HG02678 (cell line): ENCODE data around the gene SCLT1.

ENCODE experiments used
- ATAC-seq: cut with Tn5 transposase; IDR thresholded peaks from one replicate; pipeline ENCODE4 v1.9.1; 2021; ENCODE audit warnings: mild to moderate bottlenecking, moderate library complexity; ENCODE audit not compliant: unreplicated experiment

Gene SCLT1

GRCh38 chr4:128877934-128878333 lies 215.4 kb downstream of the SCLT1 start:
- no peak for ATAC-seq

GRCh38 chr4:128876200-128876599 lies 217.1 kb downstream of the SCLT1 start:
- no peak for ATAC-seq

DNA sequence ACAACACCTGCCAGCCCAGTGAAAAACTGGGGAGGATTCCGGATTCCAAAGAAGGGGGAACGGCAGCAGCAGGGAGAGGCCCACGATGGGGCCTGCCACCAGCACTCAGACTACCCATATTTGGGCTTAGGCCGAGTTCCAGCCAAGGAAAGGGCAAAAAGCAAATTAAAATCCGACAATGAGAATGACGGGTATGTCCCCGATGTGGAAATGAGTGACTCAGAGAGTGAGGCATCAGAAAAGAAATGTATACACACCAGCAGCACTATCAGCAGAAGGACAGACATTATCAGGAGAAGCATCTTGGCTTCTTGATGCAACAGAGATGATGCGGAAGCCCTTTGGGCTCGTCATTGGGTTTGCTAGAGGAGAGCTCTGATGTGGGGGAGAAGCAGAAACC lies 221.4 kb downstream of the SCLT1 start:
- no peak for ATAC-seq

- ATAC-seq = no peak
These were observed 223.4 kb downstream of the SCLT1 start for GRCh38 chr4:128869776-128870509.

- ATAC-seq = no peak
These were observed 224.6 kb downstream of the SCLT1 start for GRCh38 chr4:128868758-128869157.

DNA sequence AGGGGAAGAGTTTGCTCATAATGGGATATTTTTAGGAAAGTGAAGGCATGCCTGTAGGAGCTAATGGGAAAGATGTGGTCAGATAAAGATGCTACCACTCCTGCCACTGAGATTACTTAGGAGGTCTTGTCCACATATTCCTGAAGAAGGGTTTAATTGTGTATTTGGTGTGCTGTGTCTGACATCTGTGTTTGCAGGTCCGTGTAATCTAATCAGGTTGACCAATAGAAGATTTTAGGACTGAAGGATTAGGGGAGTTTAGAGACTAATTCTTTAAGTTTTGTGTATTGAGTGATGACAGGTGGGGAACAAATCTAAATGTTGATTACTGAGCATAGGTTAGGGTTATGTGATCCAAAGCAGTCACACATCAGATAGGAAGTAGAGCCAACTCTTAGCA lies 226.6 kb downstream of the SCLT1 start:
- no peak for ATAC-seq

- ATAC-seq = no peak
These were observed 227.1 kb downstream of the SCLT1 start for GRCh38 chr4:128866269-128866668.

DNA sequence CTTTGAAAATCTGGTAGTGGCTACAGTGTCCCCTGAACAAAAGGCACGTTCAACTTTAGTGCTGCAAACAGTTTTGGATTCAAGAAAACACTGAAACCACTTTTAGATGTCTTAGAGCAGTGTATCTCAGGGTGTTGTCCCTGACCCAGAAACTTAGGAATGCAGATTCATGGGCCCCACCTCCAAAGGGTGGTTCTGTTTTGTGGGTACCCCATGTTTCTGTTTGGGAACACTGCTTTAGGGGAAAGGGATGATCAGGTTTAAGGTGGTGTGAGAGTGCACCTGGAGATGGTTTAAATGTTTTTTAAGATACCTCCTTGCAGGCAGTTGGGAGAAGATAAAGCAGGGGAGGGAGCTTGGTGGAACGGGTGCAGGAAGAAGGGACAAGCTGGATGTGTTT lies 228.2 kb downstream of the SCLT1 start:
- no peak for ATAC-seq

- no peak for ATAC-seq
These were observed 229.8 kb downstream of the SCLT1 start for GRCh38 chr4:128863312-128864075.

DNA sequence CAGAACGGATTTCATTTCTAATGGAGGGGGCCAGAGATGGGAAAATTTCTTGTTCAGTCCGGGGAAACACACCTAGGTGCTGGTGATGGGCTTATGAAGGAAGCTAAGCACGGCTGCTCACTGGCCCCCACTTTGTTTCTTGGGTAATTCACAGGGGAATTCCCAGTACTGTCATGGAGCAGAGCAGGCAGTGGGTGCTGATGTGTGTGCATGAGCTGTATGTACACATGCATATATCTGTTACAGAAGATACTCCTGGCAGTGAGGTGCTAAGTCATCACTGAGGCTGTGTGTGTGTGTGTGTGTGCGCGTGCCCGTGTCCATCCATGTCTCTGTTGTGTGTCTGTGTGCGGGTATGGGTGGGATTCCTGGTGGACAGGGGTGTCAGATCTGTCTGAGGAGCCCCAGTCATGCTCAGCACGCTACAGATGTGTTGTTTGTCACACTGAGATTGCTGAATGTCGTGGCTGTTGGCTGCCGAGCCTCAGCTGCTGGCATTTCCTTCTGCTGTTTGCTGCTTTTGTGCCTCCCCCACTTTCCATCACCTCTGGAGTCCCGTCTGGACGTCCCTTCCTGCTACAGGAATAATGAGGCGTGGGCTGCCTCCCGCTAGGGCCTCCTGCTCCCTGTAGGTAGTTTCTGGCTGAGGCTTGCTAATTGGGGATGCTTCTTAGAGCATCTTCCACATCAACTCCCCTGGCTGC lies 230.6 kb downstream of the SCLT1 start:
- peak; percentile 61 for ATAC-seq

DNA sequence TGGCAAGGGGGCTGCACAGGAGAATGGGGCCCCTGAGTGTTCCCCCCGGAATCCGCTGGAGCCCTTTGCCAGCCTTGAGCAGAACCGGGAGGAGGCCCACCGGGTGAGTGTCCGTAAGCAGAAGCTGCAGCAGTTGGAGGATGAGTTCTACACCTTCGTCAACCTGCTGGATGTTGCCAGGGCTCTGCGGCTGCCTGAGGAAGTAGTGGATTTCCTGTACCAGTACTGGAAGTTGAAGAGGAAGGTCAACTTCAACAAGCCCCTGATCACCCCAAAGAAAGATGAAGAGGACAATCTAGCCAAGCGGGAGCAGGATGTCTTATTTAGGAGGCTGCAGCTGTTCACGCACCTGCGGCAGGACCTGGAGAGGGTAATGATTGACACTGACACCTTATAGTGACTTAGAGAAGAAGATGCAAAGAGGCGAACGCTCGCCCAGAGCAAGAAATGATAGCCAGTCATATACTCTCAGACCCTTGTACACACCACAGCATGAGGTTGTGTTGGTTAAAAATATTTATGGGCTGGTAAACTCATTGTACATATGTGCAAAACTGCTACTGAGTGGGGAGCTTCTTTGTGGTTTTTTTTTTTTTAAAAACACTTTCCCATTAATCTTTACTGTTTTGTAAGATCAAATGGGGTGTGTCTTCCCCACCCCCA lies 231.4 kb downstream of the SCLT1 start:
- ATAC-seq = peak; percentile 35

DNA sequence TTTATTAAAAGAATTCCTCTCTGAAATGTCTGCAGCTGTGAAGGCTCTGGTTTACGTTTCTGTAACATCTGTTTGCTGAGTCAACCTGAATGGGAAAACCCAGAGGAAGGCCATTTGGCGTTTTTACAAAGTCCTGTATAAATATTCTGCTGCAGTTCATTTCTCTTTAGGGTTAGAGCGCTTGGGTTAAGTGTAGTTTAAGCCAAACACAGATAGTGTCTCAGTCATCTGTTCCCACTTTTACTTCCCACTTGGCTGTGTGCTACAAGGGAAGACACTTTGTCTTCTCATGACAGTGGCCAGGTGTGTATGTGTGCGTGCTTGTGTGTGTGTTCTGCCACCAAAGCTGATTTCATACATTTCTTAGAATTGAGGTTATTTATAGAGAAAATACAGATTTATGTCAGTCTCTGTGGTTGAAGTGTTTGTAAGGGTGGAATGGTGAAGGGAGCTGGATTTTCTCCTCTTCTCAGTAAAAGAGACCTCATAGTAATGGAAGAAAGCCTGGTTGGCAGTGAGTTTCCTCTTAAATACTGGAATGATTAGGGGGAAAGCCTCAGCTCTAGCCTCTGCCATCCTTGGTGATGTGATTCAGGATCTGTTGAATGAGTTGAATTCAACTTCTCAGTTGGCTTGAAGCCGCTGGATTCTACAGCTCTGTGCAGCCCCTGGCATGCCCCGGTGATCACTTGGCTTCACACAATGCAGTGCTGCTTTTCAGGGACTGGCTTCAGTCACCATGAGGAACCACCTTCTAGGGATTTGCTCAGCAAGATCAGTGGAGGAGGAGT lies 233.3 kb downstream of the SCLT1 start:
- no peak for ATAC-seq

GRCh38 chr4:128858879-128859671 lies 234.3 kb downstream of the SCLT1 start:
- ATAC-seq = no peak

- ATAC-seq = no peak
These were observed 237.1 kb downstream of the SCLT1 start for GRCh38 chr4:128856246-128856645.

DNA sequence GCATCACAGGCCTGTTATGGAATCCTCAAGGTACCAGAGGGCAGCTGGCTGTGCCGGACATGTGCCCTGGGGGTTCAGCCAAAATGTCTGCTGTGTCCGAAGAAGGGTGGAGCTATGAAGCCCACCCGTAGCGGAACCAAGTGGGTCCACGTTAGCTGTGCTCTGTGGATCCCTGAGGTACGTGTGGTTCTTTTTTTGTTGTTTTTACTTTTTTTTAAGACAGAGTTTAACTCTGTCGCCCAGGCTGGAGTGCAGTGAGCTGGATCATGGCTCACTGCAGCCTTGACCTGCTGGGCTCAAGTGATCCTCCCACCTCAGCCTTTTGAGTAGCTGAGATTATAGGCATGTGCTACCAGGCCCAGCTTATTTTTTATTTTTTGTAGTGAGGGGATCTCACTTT lies 237.7 kb downstream of the SCLT1 start:
- no peak for ATAC-seq

- peak; percentile 67 for ATAC-seq
These were observed 238.9 kb downstream of the SCLT1 start for GRCh38 chr4:128854433-128854832.

DNA sequence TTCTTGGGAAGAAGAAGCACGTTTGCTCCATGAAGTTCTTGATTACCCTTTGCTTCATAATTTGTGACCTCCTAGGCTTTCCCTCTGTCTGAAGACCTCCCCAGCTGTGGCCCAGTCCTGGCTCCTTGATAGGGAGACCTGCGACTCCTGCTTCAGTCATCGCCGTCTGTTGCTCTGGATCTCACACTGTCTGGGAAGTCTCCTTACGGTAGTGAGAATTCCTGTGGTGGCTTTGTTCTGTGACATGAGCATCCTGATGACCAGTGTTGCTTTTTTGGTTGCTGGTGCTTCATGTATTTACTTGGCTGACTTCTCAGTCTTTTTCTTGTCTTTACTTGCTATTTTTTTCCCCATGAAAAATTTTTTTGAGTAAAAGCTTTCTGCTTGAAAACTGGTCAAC lies 239.6 kb downstream of the SCLT1 start:
- ATAC-seq = no peak

DNA sequence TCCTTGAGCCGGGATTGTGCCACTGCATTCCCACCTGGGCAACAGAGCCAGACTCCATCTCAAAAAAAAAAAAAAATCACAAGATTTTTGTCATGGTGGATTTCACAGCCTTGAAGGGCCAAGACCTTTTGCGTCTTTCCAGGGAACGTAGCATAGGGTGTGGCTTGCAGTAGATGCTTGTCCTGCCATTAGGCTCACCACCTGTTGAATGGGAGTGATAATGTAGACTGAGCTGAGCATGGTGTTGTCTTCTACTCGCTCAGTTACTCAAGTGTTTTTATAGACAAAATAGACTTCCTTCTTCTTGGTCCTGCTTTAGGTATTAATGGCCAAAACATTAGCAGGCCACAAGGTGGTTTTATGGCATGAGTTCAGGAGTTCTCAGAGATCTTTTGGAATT lies 243.1 kb downstream of the SCLT1 start:
- no peak for ATAC-seq

GRCh38 chr4:128848461-128848860 lies 244.9 kb downstream of the SCLT1 start:
- ATAC-seq = no peak
